Measurements from ENCODE around the gene FAM13C. TPM values are rescaled to one million over a fixed set of nuclear protein-coding genes. Genes with fewer than 3 reads are reported as not detected.
A peak's percentile ranks its signal among the peaks of the same experiment; 100 is the strongest.

Gene FAM13C
- total RNA-seq, 1 donor from 2014 or later = 10.7 TPM

DNA sequence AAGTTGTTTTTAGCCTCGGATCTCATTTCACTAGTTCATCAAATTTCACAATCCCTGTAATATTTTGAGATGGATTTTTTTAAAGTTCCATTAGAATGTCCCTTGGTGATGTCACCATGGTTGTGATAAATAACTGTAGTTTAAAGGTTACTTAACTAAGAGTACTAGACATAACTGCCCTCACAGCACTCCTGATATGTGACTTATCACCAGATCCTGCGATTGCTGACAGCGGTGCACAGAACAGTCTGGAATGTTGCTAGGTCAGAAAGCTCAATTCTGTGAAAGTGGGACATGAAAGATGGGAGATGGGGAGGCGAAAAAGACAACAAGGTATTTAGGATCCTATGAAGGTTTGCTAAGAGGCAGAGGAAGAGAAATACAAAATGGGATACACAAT lies 40.2 kb downstream of the FAM13C start:
- peaks cover 4 to 18% of the 10 kb centered on the region in 2 donors for H3K4me1 ChIP-seq
- H3K27me3 ChIP-seq = no peaks in the 10 kb centered on the region
- no peaks in the 10 kb centered on the region for H3K9me3 ChIP-seq
- TF ChIP-seq, protein P1, sequence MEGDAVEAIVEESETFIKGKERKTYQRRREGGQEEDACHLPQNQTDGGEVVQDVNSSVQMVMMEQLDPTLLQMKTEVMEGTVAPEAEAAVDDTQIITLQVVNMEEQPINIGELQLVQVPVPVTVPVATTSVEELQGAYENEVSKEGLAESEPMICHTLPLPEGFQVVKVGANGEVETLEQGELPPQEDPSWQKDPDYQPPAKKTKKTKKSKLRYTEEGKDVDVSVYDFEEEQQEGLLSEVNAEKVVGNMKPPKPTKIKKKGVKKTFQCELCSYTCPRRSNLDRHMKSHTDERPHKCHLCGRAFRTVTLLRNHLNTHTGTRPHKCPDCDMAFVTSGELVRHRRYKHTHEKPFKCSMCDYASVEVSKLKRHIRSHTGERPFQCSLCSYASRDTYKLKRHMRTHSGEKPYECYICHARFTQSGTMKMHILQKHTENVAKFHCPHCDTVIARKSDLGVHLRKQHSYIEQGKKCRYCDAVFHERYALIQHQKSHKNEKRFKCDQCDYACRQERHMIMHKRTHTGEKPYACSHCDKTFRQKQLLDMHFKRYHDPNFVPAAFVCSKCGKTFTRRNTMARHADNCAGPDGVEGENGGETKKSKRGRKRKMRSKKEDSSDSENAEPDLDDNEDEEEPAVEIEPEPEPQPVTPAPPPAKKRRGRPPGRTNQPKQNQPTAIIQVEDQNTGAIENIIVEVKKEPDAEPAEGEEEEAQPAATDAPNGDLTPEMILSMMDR (IDR thresholded peaks at IDR 0.05) = no peak
- H3K27ac ChIP-seq = peak overlapping the region in 1 of 2 donors; percentile 42
- H3K4me3 ChIP-seq = no peak overlapping the region
- intact Hi-C loops (cut with DNase I) = no loop called here
- H3K36me3 ChIP-seq = no peaks in the 10 kb centered on the region
- no peak for DNase-seq (ENCODE audit: low spot score in 2 of 2)

DNA sequence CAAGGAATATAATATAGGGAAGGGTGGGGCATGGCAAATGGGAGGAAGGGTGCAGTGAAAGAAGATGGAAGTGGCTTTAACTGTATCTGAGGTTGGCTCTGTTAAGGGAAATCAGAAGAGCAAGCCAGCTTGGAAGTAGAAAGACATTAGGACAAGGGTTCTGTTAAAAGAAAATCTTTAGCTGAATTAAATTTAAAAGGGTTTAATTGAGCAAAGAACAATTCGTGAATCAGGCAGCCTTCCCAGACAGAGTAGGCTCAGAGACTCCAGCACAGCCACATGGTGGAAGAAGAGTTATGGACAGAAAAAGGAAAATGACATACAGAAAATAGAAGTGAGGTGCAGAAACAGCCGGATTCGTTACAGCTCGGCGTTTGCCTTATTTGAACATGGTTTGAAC lies 42.0 kb downstream of the FAM13C start:
- Histone ChIP-seq H3K27ac (no peak overlapping the region), H3K4me3 (no peak overlapping the region), H3K4me1 (peaks cover 4 to 18% of the 10 kb centered on the region in 2 donors), H3K36me3 (no peaks in the 10 kb centered on the region), H3K9me3 (no peaks in the 10 kb centered on the region), H3K27me3 (no peaks in the 10 kb centered on the region)
- TF ChIP-seq, protein P1 (IDR thresholded peaks at IDR 0.05) = no peak
- DNase-seq (ENCODE audit: low spot score in 2 of 2) = no peak
- intact Hi-C loops (cut with DNase I) = no loop called here

DNA sequence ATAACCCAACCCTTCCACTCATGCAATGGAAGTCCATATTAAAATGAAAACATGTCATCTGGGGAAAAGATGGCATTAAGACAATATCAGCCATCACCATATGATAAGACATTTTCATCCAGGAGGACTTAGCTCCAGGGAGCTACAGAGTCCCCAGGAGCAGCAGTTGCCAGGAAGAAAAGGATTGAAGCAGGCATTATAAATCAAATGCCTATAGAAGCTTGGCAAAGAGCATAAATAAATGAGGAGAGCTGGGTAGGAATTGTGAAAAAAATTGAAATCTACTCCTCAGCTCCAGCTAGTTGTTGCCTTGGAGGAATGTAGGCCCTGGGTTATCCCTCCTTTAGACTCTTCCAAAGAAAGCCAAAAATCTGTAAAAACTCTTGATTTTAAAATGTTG lies 42.5 kb downstream of the FAM13C start:
- Histone ChIP-seq H3K9me3 (no peaks in the 10 kb centered on the region), H3K4me3 (no peak overlapping the region), H3K27me3 (no peaks in the 10 kb centered on the region), H3K27ac (no peak overlapping the region), H3K36me3 (no peaks in the 10 kb centered on the region), H3K4me1 (peaks cover 4 to 18% of the 10 kb centered on the region in 2 donors)
- TF ChIP-seq, protein P1 (IDR thresholded peaks at IDR 0.05) = no peak
- intact Hi-C loops (cut with DNase I) = no loop called here
- DNase-seq (ENCODE audit: low spot score in 2 of 2) = no peak

DNA sequence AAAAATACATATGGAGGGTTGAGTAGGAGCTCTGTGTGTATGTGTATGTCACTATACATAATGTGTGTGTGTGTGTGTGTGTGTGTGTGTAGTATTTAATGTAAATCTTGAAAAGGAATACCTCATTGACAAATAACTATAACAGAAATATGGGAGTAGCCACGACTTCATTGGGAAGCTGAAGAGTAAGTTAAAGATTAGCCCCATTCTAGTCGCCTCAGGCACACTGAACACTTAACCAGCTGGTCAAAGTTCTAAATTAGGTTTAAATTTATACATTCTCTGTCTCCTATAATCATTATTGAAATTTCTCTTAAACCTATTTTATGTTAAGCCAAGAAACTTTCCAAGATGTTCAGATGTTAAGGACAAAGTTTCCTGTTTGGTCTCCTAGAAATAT lies 45.3 kb downstream of the FAM13C start:
- no peaks in the 10 kb centered on the region for H3K4me1 ChIP-seq
- TF ChIP-seq, protein P1 (IDR thresholded peaks at IDR 0.05) = no peak
- intact Hi-C loops (cut with DNase I) = no loop called here

DNA sequence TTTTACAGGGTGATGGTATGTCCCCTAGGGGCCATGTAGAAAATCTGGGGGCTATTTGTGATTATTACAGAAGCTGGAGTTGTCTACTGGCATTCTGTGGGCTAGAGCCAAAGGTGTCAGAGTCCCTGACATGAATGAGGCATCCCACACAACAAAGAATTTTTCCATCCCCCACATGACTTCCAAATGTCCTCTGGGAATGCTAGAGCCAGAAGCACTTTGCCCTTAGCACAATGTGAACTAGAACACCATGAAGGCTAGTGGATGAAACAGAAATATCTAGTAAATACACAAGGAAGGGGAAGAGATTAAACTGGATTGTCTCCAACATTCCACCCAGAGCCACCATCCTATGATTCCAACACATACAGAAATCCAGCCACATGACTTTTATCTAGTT lies 46.9 kb downstream of the FAM13C start:
- TF ChIP-seq, protein P1 (IDR thresholded peaks at IDR 0.05) = no peak
- Histone ChIP-seq H3K36me3 (no peaks in the 10 kb centered on the region), H3K9me3 (no peaks in the 10 kb centered on the region), H3K27ac (no peak overlapping the region), H3K27me3 (no peaks in the 10 kb centered on the region), H3K4me3 (no peak overlapping the region), H3K4me1 (peaks cover 0 to 10% of the 10 kb centered on the region in 2 donors)
- intact Hi-C loops (cut with DNase I) = no loop called here
- DNase-seq (ENCODE audit: low spot score in 2 of 2) = no peak

More for the DNA sequence above, 45.3 kb downstream of the FAM13C start:
- H3K27ac ChIP-seq = no peak overlapping the region
- H3K4me3 ChIP-seq = no peak overlapping the region
- no peak for DNase-seq (ENCODE audit: low spot score in 2 of 2)
- H3K36me3 ChIP-seq = no peaks in the 10 kb centered on the region
- H3K9me3 ChIP-seq = no peaks in the 10 kb centered on the region
- no peaks in the 10 kb centered on the region for H3K27me3 ChIP-seq

DNA sequence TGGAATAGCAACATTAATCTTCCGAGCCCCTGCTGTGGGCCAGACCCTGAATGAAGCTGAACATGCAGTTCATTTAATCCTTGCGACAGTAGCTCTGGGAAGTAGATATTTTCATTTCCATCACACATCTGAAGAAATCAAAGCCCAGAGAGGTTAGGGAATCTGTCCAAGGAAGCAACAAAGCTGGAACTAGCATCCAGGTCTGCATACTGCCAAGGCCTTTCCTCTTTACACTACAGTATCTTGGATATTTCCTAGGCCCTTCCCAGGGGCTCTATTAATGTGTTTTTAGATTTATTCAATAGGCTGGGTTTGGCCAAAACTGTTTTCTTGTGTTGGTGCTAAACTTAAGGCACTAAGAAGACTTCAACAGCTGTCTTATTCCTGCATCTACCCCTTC lies 48.1 kb downstream of the FAM13C start:
- Histone ChIP-seq H3K4me1 (peaks cover 0 to 15% of the 10 kb centered on the region in 2 donors), H3K4me3 (no peak overlapping the region), H3K9me3 (no peaks in the 10 kb centered on the region), H3K27me3 (no peaks in the 10 kb centered on the region), H3K27ac (no peak overlapping the region), H3K36me3 (no peaks in the 10 kb centered on the region)
- intact Hi-C loops (cut with DNase I) = no loop called here
- TF ChIP-seq, protein P1 (IDR thresholded peaks at IDR 0.05) = no peak
- no peak for DNase-seq (ENCODE audit: low spot score in 2 of 2)

Data from ascending aorta (tissue), 2 donors.